Measurements from ENCODE around the gene RAB6B. TPM values are rescaled to one million over a fixed set of nuclear protein-coding genes. Genes with fewer than 3 reads are reported as not detected.

The RAB6B gene
- total and polyA plus RNA-seq, 2 of the 8 experiments (the other 6 are each of a cell fraction or from before 2014, with no cell fraction given) = 7.9 to 15.6 TPM

DNA sequence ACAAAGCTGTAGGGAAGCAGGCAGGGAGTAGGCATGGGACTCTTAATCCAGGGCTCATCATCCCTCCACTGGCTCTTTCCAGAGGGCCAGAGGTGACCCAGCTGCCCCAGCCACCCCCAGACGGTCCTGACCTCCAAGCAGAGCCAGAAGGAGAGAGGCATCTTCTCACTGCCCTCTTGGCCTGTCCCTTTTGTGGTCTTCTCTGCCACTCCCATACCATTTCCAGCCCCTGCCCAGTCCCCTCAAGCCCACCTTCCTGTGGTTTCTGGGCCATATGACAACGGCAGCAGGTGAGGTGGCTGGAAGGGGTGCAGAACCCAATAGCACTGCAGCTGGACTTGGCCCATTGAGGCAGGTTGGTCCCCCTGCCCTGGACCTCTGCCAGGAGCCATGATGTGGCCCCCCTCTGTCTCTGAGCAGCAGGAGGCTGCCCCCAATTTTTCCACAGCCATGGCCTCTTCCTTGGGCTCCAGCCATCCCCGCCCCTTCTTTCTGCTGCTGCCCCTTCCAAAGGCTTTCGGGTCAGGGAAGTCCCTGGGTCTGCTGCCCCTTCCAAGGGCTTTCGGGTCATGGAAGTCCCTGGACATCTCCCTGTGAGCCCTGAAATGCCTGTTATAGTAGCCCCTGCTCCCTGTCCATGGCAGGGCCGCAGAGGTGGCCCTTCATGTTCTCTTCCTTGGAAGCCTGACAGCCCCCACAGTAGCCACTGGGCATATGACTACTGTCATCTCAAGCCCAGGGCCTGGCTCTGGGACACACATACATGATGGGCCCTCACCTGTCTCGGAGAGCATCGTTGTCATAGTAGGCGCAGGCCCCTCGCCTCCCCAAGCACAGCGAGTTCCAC, 39.5 kb upstream of the RAB6B start:
- CTCF ChIA-PET (ENCODE audit: partially characterized antibody) = interaction anchor here (1.1 to 2.9 kb wide), 3 partner anchors 20 to 277 kb away, joined by 3 to 13 read pairs (median 4); no protein-coding TSS in a partner anchor
- FAIRE-seq = no peak

More for the DNA sequence above, 39.5 kb upstream of the RAB6B start:
- H3K9ac ChIP-seq (replicated peaks in 1 of 4; ENCODE audit: extremely low read depth in 1 of 4, low read depth in 3 of 4, low read length in 3 of 4) = no peak overlapping the region
- H3K18ac ChIP-seq (ENCODE audit: extremely low read depth, low read length) = no peak overlapping the region
- H2BK120ac ChIP-seq (replicated peaks; ENCODE audit: low read depth, low read length) = no peak overlapping the region
- no peaks in the 10 kb centered on the region for H3K79me2 ChIP-seq (ENCODE audit: control insufficient read depth in 1 of 2, insufficient read depth in 2 of 2, low read length in 2 of 2)
- no peak overlapping the region for H3K4me3 ChIP-seq (ENCODE audit: extremely low read depth in 1 of 4, insufficient read depth in 2 of 4, low read depth in 3 of 4, low read length in 4 of 4)
- H3K4ac ChIP-seq (replicated peaks; ENCODE audit: insufficient read length, low read depth, low read length) = no peak overlapping the region
- H2AFZ ChIP-seq (ENCODE audit: low read length) = no peak overlapping the region
- no peak overlapping the region for H4K5ac ChIP-seq (ENCODE audit: insufficient read length, low read depth, low read length)
- no peaks in the 10 kb centered on the region for H4K20me1 ChIP-seq (replicated peaks in 1 of 2; ENCODE audit: control insufficient read depth in 1 of 2, insufficient read depth in 2 of 2, low read length in 2 of 2)
- no peak overlapping the region for H3K27ac ChIP-seq (ENCODE audit: low read depth, low read length)
- no peaks in the 10 kb centered on the region for H3K27me3 ChIP-seq (replicated peaks in 1 of 4; ENCODE audit: control insufficient read depth in 3 of 4, extremely low read depth in 1 of 4, insufficient read depth in 3 of 4, low read length in 3 of 4)
- no peak overlapping the region for H3K14ac ChIP-seq (ENCODE audit: insufficient read length)
- H2BK20ac ChIP-seq (ENCODE audit: low read length) = no peak overlapping the region
- no peak for TF ChIP-seq TAF7 (optimal IDR thresholded peaks at IDR 0.05; ENCODE audit: borderline replicate concordance, low read depth, low read length)
- WGBS, 2 experiments (ENCODE audit: extremely low coverage in 1 of 2, insufficient coverage in 1 of 2, insufficient read length in 1 of 2, insufficient replicate concordance in 2 of 2, low coverage in 1 of 2, low lambda C conversion rate in 2 of 2, missing lambda C conversion rate in 1 of 2) = 92% methylated on average over 11 of the region's 11 CpGs; no CpG with 5 or more reads in 1 of the 2 experiments
- no peaks in the 10 kb centered on the region for H3K79me1 ChIP-seq (ENCODE audit: low read depth, low read length)
- H2AK5ac ChIP-seq (ENCODE audit: low read depth, low read length) = no peak overlapping the region
- no peak overlapping the region for H2BK5ac ChIP-seq (ENCODE audit: low read depth, low read length)
- no peaks in the 10 kb centered on the region for H3K4me1 ChIP-seq (replicated peaks in 1 of 4; ENCODE audit: control insufficient read depth in 3 of 4, insufficient read depth in 4 of 4, low read length in 3 of 4)
- no peak overlapping the region for H3K56ac ChIP-seq (replicated peaks; ENCODE audit: insufficient read length, low read depth, low read length)
- no peaks in the 10 kb centered on the region for H3K23me2 ChIP-seq (ENCODE audit: low read depth, low read length)
- H4K8ac ChIP-seq (ENCODE audit: extremely low read depth, insufficient read depth, low read length) = no peak overlapping the region; the same call in none of the 2 replicates
- no peaks in the 10 kb centered on the region for H3K9me3 ChIP-seq (ENCODE audit: insufficient read depth in 2 of 2, low read depth in 1 of 2, low read length in 1 of 2)
- H3K23ac ChIP-seq (ENCODE audit: insufficient read length) = no peak overlapping the region
- peak in 1 of 2 experiments; percentile 17 for DNase-seq (ENCODE audit: low read depth in 1 of 2, low spot score in 2 of 2)
- no peak overlapping the region for H2BK15ac ChIP-seq (ENCODE audit: low read length)
- H3K36me3 ChIP-seq (ENCODE audit: control insufficient read depth in 2 of 4, insufficient read depth in 4 of 4, low read length in 3 of 4) = no peaks in the 10 kb centered on the region
- no peak overlapping the region for H2BK12ac ChIP-seq (ENCODE audit: low read depth, low read length)
- no peak overlapping the region for H3K4me2 ChIP-seq (ENCODE audit: insufficient read depth in 1 of 2, low read depth in 2 of 2, low read length in 2 of 2)
- POLR2A ChIA-PET (ENCODE audit: partially characterized antibody) = no interaction called here
- H4K91ac ChIP-seq (replicated peaks; ENCODE audit: insufficient read length, low read length) = no peak overlapping the region

Measured in H1 (cell line).